Epidermal melanocyte (primary cell): ENCODE results near the gene KRT79.

ENCODE experiments used
- DNase-seq: peaks from one replicate; pipeline ENCODE4 v3.0.0; 2011; ENCODE audit warnings: low spot score; ENCODE audit not compliant: insufficient read length

KRT79 gene

DNA sequence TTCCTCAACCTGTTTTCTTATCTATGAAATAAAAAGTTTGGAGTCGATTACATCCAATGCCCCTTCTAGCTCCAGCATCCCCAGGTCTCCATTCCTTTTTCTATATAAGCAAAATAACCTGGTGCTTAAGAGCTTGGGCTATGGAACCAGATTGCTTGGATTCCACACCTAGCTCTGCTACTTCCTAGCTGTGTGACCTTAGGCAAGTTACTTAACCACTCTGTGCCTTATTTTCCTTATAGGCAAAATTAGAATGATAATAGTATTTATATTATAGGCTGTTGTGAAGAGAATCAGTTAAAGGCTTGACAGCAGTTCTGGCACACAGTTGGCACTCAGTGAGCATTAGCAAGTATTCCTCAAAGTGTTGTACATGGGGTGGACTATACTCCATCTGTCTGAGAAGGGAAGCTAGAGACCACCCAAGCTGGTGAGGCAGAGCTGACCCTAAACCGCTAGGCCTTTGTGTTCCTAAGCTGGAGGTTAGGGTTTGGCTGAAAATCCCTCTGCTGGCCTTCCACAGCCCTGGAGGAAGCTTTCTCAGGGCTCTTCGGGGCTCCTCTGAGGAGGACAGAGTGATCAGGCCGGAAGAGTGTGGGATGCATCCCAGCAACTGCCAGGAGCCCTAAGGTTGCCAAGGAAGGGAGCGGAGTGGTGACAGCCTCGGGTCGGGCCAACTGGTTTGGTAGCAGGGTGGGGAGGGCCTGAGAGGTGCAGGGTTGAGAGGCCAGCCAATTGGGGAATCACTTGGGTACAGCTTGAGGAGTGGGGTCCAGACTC is 14.2 kb downstream of the KRT79 start:
- DNase-seq, result no peak

DNA sequence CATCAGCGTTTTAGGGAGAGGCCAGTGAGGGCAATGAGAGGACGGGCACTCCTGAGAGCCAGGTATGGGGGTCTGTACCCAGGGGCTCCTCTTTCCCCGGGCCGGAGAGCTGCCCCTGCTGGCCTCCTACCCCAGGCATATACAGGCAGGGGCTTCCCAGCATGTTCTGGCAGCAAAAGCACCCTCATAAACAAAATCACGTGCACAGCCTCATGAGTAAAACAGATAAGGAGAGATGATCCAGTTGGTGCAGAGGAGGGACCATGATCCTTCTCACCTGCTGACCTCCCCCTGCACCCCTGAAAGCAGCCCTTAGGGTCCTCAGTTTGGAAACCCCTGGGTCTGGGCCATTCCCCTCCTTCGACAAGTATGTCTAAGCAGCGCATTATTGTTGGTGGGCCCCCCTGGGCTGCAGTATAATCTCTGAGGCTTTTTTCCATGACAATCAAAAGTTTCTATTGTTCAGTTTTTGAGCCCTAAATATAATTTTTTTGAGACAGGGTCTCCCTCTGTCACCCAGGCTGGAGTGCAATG is 15.2 kb downstream of the KRT79 start:
- DNase-seq, result no peak

DNA sequence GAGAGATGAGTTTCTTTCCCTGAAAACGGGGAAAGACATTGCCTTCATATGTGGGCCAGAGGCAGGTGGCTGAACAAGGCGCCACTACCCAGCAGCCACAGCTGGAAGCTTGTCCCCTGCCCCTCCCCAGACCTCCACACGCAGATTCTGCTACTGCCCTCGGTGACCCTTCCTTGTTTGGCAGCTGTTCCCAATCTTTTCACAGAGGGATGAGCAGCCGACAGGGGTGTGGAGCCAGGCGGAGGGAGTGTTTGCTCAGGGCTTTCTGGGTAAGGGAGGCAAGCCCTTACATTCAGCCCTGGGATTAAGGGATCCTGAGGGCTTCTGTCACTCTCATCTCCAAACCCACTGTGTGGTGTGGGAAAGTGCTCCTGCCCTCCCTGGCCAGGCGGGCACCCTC is 15.7 kb downstream of the KRT79 start:
- DNase-seq, result no peak

- no peak for DNase-seq
Observed at GRCh38 chr12:52817699-52818238, 16.3 kb downstream of the KRT79 start.

- no peak for DNase-seq
Observed at GRCh38 chr12:52817003-52817698, 17.0 kb downstream of the KRT79 start.

DNA sequence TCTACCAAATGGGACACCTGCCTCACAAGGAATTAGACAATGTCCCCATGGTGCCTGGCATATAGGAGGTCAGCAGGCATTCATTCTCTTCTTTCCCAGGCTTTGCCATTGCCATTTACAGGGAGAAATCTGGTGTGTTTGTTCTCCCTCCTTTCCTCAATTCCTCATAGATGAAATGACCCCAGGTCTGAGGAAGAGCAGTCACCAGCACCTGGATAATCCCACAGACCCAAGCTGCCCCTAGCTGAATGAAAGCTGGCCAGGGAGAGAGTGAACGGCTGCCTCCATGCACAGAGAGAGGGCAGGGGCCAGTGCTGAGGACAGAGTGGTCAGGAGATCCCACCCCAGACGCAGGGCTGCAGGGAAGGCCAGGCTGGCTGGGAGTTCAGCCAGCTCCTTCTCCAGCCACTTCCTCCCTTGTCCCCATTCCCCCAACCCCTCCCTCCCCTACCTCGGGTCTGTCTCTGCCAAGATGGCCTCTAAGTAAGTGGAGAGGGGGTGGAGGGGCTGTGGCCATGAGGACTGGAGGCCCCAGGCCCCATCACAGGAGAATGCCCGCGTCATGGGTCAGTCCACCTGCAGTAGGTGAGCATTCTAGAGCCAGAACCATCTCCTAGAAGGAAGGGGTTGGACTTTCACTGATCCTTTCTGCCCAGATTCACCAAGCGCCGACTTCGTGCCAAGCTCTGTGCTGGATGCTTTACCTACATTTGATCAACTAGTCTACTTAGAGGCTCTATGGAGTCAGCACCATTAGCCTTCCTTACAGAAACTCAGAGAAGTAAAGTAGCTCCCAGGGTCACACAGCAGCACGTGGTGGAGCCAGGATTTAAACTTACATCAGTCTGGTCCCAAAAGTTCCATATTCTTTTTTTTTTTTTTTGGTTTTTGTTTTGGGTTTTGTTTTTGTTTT is 18.2 kb downstream of the KRT79 start:
- no peak for DNase-seq

DNA sequence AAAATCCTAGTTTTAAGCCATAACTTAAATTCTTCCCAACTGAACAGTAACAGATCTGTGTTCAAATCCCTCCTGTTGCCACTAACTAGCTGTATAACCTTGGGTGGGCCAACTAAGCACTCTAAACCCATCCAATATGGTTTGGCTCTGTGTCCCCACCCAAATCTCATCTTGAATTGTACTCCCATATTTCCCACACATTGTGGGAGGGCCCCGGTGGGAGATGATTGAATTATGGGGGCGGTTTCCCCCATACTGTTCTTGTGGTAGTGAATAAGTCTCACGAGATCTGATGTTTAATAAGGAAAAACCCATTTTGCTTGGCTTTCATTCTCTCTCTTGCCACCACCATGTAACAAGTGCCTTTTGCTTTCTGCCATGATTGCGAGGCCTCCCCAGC is 18.9 kb downstream of the KRT79 start:
- no peak for DNase-seq

GRCh38 chr12:52814710-52815155 is 19.4 kb downstream of the KRT79 start:
- no peak for DNase-seq

- DNase-seq, result no peak
Observed at GRCh38 chr12:52813885-52814709, 20.0 kb downstream of the KRT79 start, which contains the start of gene KRT4. TSS of gene KRT4 (minus strand) at chr12:52814116. CDS start at chr12:52814058, 58 bp downstream.

DNA sequence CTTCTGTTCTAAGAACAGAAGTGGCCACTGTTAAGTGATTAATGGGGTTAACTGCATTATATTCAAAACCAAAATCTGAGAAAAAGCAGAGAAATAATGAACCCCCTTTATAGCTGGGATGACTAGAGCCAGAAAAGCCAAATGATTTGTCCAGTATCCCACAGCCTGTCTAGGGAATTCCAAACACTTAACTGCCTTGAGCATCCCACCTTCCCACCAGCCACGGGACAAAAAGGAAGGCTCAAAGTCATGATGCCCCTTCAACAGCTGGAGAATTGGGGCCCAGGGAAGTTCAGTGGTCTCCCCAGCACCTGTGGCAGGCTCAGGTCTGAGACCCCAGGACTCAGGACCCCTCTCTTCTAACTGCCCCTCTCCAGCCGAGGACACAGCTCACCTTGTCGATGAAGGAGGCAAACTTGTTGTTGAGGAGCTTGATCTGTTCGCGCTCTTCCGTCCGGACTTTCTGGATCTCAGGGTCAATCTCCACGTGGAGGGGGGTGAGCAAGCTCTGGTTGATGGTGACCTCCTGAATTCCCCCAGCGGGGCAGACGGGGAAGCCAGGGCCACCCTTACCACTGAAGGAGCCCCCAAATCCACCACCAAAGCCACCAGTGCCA is 20.8 kb downstream of the KRT79 start:
- no peak for DNase-seq

GRCh38 chr12:52812749-52813148 is 21.4 kb downstream of the KRT79 start:
- no peak for DNase-seq

- no peak for DNase-seq
Observed at GRCh38 chr12:52812073-52812400, 22.1 kb downstream of the KRT79 start.

DNA sequence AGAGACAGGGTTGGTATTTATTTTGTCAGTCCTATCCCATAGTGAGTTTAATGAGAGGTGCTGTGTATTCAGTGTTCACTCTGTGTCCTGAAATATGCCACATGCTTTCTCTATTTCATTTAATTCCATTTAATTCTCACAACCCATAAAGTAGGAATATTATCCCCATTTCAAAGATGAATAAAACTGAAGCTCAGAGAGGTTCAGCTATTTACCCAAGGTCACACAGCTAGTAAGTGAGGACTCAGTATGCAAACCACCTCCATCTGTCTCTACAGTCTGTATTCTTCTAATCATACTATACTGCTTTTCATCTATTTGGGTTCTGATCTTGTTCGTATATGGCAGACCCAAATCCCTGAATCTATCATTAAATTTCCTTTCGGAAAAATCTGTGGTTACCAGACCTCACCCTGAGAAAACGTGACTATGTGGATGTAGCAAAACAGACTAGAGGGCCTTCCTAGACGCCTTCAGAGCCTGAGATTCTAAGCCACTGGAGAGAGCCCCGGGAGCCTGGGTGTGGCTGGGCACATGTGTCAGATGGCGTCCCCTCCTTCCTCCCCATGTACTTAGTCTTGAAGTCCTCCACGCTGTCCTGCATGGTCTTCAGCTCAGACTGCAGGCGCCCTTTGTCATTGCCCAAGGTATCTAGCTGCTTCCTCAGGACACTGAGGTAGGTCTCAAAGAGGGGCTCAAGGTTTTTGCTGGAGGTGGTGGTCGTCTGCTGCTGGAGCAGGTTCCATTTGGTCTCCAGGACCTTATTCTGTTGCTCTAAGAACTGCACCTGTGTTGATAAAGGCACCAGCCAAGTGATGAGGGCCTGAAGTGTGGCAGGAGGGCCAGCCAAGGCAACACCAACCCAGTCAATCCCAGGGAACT is 22.7 kb downstream of the KRT79 start:
- no peak for DNase-seq

- no peak for DNase-seq
Observed at GRCh38 chr12:52810554-52810953, 23.6 kb downstream of the KRT79 start.

DNA sequence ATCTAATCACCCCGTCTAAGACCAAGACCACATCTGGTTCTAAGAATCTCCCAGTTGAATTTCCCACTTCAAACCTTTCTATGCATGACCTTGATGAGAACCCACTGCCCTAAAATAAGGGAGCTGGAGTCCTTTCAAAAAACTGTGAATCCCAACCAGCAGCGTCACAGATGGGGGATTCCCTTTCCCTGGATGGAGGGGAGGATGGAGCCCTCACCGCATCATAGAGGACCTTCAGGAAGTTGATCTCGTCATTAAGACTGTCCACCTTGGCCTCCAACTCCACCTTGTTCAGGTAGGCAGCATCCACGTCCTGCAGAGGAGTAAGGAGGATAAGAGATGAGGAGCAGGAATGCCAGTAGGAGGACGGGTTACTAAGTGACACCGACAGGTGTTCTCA is 24.9 kb downstream of the KRT79 start:
- no peak for DNase-seq

DNA sequence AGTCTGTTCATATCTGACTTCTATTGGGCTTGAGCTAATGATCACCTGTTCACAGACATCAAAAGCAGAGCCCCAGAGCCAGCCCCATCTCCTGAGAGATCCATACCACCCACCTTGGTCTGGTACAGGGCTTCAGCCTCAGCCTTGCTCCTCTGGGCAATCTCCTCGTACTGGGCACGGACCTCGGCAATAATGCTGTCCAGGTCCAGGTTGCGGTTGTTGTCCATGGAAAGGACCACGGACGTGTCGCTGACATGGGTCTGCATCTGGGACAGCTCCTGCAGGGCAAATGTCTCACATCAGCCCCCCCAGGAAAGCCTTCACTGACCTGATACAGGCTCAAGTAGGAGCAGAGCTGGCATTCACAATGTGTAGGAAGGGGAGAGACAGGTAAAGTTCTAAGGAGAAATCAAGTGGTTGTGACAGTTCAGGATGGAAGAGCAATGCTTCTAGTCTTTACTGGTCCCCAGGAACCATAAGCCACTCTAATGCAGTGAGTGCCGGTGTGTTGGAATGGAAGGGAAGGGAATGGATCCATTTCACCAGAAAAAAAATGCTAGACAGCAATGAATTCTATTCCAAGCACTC is 25.4 kb downstream of the KRT79 start:
- DNase-seq, result no peak

- DNase-seq, result no peak
Observed at GRCh38 chr12:52807544-52808470, 26.3 kb downstream of the KRT79 start.
